Liver (tissue), 9 donors: ENCODE results near the gene IFIH1. TPM values are rescaled to one million over a fixed set of nuclear protein-coding genes. Genes with fewer than 3 reads are reported as not detected.

Experiments used
- DNase-seq: peaks from one replicate; pipeline ENCODE4 v3.0.0-alpha.2; 2017; ENCODE audit warnings: low spot score
- H3K27ac ChIP-seq, 2 donors: one replicate each; pipeline ENCODE4 v1.7.0; 2013; ENCODE audit warnings: inconsistent platforms in 2 of 2, low read length in 2 of 2, control low read depth in 1 of 2, low read depth in 1 of 2, mild to moderate bottlenecking in 1 of 2
- H3K27me3 ChIP-seq, 4 donors: one replicate each; pipeline versions ENCODE4 v1.6.1 to v1.7.0; 2013; ENCODE audit warnings: low read length in 3 of 4, inconsistent platforms in 1 of 4, mild to moderate bottlenecking in 1 of 4, moderate library complexity in 1 of 4; ENCODE audit not compliant: control insufficient read depth in 4 of 4, insufficient read depth in 4 of 4
- H3K36me3 ChIP-seq, 4 donors: one replicate each; pipeline versions ENCODE4 v1.6.1 to v1.7.0; 2013; ENCODE audit warnings: low read length in 3 of 4, mild to moderate bottlenecking in 3 of 4, low read depth in 1 of 4, moderate library complexity in 1 of 4; ENCODE audit not compliant: control insufficient read depth in 4 of 4, insufficient read depth in 3 of 4
- H3K4me1 ChIP-seq, 4 donors: one replicate each; pipeline versions ENCODE4 v1.6.1 to v1.7.0; 2013; ENCODE audit warnings: low read length in 3 of 4, mild to moderate bottlenecking in 3 of 4, moderate library complexity in 1 of 4; ENCODE audit not compliant: control insufficient read depth in 4 of 4, insufficient read depth in 4 of 4
- H3K4me3 ChIP-seq, 3 donors: one replicate each; pipeline versions ENCODE4 v1.6.1 to v1.7.0; 2013; ENCODE audit warnings: low read length in 3 of 3, control low read depth in 1 of 3, low read depth in 1 of 3, mild to moderate bottlenecking in 1 of 3
- H3K9ac ChIP-seq, 2 donors: one replicate each; pipeline ENCODE4 v1.7.0; 2013; ENCODE audit warnings: low read length in 2 of 2, mild to moderate bottlenecking in 2 of 2, moderate library complexity in 2 of 2, control low read depth in 1 of 2, low read depth in 1 of 2
- H3K9me3 ChIP-seq, 4 donors: one replicate each; pipeline versions ENCODE4 v1.6.1 to v1.7.0; 2013; ENCODE audit warnings: low read length in 3 of 4; ENCODE audit not compliant: control insufficient read depth in 4 of 4
- CTCF ChIP-seq: fragments of 150-350 bp; IDR thresholded peaks from 2 replicates; pipeline ENCODE4 v1.5.1; 2017; ENCODE audit warnings: improper control_type of control experiment, low read depth, low read length; ENCODE audit not compliant: missing input control
- EGR1 ChIP-seq, 2 donors: IDR thresholded peaks; 2 replicates each; pipeline ENCODE4 v1.6.1; 2016 to 2018; ENCODE audit warnings: antibody characterized with exemption in 2 of 2, low read depth in 2 of 2
- FOXA2 ChIP-seq: IDR thresholded peaks from 2 replicates; pipeline ENCODE4 v1.6.1; 2016; ENCODE audit warnings: antibody characterized with exemption
- GABPA ChIP-seq, 2 donors: IDR thresholded peaks in 1 of 2; conservative IDR thresholded peaks in 1 of 2; 2 replicates each; pipeline ENCODE4 v1.6.1; 2016; ENCODE audit warnings: antibody characterized with exemption in 2 of 2, mild to moderate bottlenecking in 1 of 2, moderate library complexity in 1 of 2
- HNF4G ChIP-seq: IDR thresholded peaks from 2 replicates; pipeline ENCODE4 v1.6.1; 2016; ENCODE audit warnings: antibody characterized with exemption
- JUND ChIP-seq, 2 donors: IDR thresholded peaks; 2 replicates each; pipeline ENCODE4 v1.6.1; 2016; ENCODE audit warnings: antibody characterized with exemption in 2 of 2
- MAX ChIP-seq: IDR thresholded peaks from 2 replicates; pipeline ENCODE4 v1.6.1; 2016; ENCODE audit warnings: antibody characterized with exemption
- NR2F2 ChIP-seq: IDR thresholded peaks from 2 replicates; pipeline ENCODE4 v1.6.1; 2016; ENCODE audit warnings: antibody characterized with exemption
- RAD21 ChIP-seq, 2 donors: IDR thresholded peaks; 2 replicates each; pipeline ENCODE4 v1.6.1; 2016; ENCODE audit warnings: antibody characterized with exemption in 2 of 2, mild to moderate bottlenecking in 2 of 2
- REST ChIP-seq: IDR thresholded peaks from 2 replicates; pipeline ENCODE4 v1.6.1; 2016; ENCODE audit warnings: antibody characterized with exemption, mild to moderate bottlenecking
- RXRA ChIP-seq, 2 donors: IDR thresholded peaks; 2 replicates each; pipeline ENCODE4 v1.6.1; 2017 to 2018; ENCODE audit warnings: antibody characterized with exemption in 2 of 2, mild to moderate bottlenecking in 1 of 2
- SP1 ChIP-seq: IDR thresholded peaks from 2 replicates; pipeline ENCODE4 v1.6.1; 2018; ENCODE audit warnings: antibody characterized with exemption, mild to moderate bottlenecking
- TAF1 ChIP-seq: conservative IDR thresholded peaks from 2 replicates; pipeline ENCODE4 v1.6.1; 2016; ENCODE audit warnings: antibody characterized with exemption, mild to moderate bottlenecking
- ZBTB33 ChIP-seq: IDR thresholded peaks from 2 replicates; pipeline ENCODE4 v1.6.1; 2016; ENCODE audit warnings: antibody characterized with exemption
- WGBS: extraction: QIAGEN DNeasy Blood & Tissue Kit; methylation state at CpG from one replicate; pipeline ENCODE4 v1.1.7; 2013; 5-methylcytosine and 5-hydroxymethylcytosine counted together
- polyA plus RNA-seq, 2 donors: library from polyadenylated mRNA; stranded (reverse) in 1 of 2; unstranded in 1 of 2; fragments of 200-250 nt in 1 of 2; fragments of >200 nt in 1 of 2; fragmentation: Nextera tagmentation in 1 of 2; extraction: Ambion mirVana in 1 of 2; gene quantifications; one replicate each; pipeline versions ENCODE4 v1.2.1 to v1.2.3, GENCODE V29; 2013 to 2015
- total RNA-seq, 2 donors: library from RNA; depleted of rRNA; stranded (reverse); fragments of >200 nt; gene quantifications; one replicate each; pipeline ENCODE4 v1.2.3, GENCODE V29; 2014
- donor health status: healthy.
- donor health status: healthy.
- donor health status: healthy.
- donor health status: healthy.
- donor health status: healthy.

Gene IFIH1
- total and polyA plus RNA-seq, 4 donors: 5.5 to 13.2 (median 7.9) TPM

- Histone ChIP-seq H3K27me3 (no peaks in the 10 kb centered on the region), H3K27ac (no peak overlapping the region), H3K4me1 (no peaks in the 10 kb centered on the region), H3K9me3 (no peaks in the 10 kb centered on the region), H3K4me3 (no peak overlapping the region), H3K36me3 (peaks cover 1 to 43% (median 34%) of the 10 kb centered on the region in 4 donors), H3K9ac (no peak overlapping the region)
- no peak for DNase-seq
- 97% methylated on average over 1 of the region's 1 CpG for WGBS
- no peak for TF ChIP-seq RXRA (IDR thresholded peaks at IDR 0.05)
- no peak for TF ChIP-seq ZBTB33
- TF ChIP-seq SP1: no peak
- no peak for TF ChIP-seq MAX
- TF ChIP-seq CTCF: no peak
- no peak for TF ChIP-seq NR2F2
- no peak for TF ChIP-seq HNF4G
- no peak for TF ChIP-seq JUND (IDR thresholded peaks at IDR 0.05)
- no peak for TF ChIP-seq RAD21 (IDR thresholded peaks at IDR 0.05)
- no peak for TF ChIP-seq REST
- no peak for TF ChIP-seq GABPA (IDR thresholded peaks at IDR 0.05 in 1 of 2, conservative IDR thresholded peaks at IDR 0.05 in 1 of 2)
- no peak for TF ChIP-seq TAF1
- TF ChIP-seq FOXA2: no peak
Observed at GRCh38 chr2:162267996-162268395, 50.5 kb downstream of the IFIH1 start.

GRCh38 chr2:162267496-162267895 is 51.0 kb downstream of the IFIH1 start:
- TF ChIP-seq RXRA (IDR thresholded peaks at IDR 0.05) (no peak), REST (no peak), EGR1 (IDR thresholded peaks at IDR 0.05; ENCODE audit: low read depth in 2 of 2) (no peak)
- Histone ChIP-seq H3K4me3 (no peak overlapping the region), H3K9ac (no peak overlapping the region), H3K27me3 (no peaks in the 10 kb centered on the region), H3K4me1 (no peaks in the 10 kb centered on the region), H3K36me3 (peaks cover 1 to 43% (median 34%) of the 10 kb centered on the region in 4 donors), H3K9me3 (no peaks in the 10 kb centered on the region), H3K27ac (no peak overlapping the region)
- DNase-seq: no peak
- 97% methylated on average over 5 of the region's 5 CpGs for WGBS
